Activated CD8-positive, alpha-beta memory T cell treated with anti-CD3 and anti-CD28 coated beads for 1 hour (primary cell): ENCODE measurements around the gene PSENEN.

Source experiments
- DNase-seq, 2 donors: peaks; one replicate each; pipeline ENCODE4 v3.0.0-alpha.2; 2020; ENCODE audit warnings: low read depth in 1 of 2; ENCODE audit errors: extremely low read depth in 1 of 2

Gene PSENEN

GRCh38 chr19:35750167-35750566 is 4.7 kb downstream of the PSENEN start:
- no peak for DNase-seq

GRCh38 chr19:35751839-35752745 is 6.6 kb downstream of the PSENEN start:
- DNase-seq = no peak

GRCh38 chr19:35752746-35753350 is 7.4 kb downstream of the PSENEN start:
- no peak for DNase-seq

- no peak for DNase-seq
Measured at GRCh38 chr19:35753634-35754369, 8.4 kb downstream of the PSENEN start.

GRCh38 chr19:35754370-35755130 is 9.1 kb downstream of the PSENEN start:
- no peak for DNase-seq

GRCh38 chr19:35755131-35755549 is 9.7 kb downstream of the PSENEN start:
- no peak for DNase-seq

- DNase-seq = no peak
Measured at GRCh38 chr19:35755550-35756376, 10.3 kb downstream of the PSENEN start.

- DNase-seq = no peak
Measured at GRCh38 chr19:35756377-35757230, 11.2 kb downstream of the PSENEN start, which contains the start of gene HSPB6. HSPB6 (minus strand) TSS chr19:35757029; CDS start chr19:35757008, 21 bp downstream.

- no peak for DNase-seq
Measured at GRCh38 chr19:35757231-35757748, 11.8 kb downstream of the PSENEN start.

GRCh38 chr19:35757749-35758608 is 12.5 kb downstream of the PSENEN start, which contains the start of gene PROSER3:
PROSER3 (plus strand) TSS chr19:35758176; CDS start chr19:35758216, 40 bp downstream.
- peak; percentile 94 to 96 for DNase-seq

GRCh38 chr19:35759697-35760096 is 14.2 kb downstream of the PSENEN start:
- no peak for DNase-seq

- no peak for DNase-seq
Measured at GRCh38 chr19:35760711-35761349, 15.4 kb downstream of the PSENEN start.

- DNase-seq = no peak
Measured at GRCh38 chr19:35764432-35765315, 19.2 kb downstream of the PSENEN start.

- DNase-seq = no peak
Measured at GRCh38 chr19:35766571-35767104, 21.2 kb downstream of the PSENEN start.

GRCh38 chr19:35767288-35768081 is 22.0 kb downstream of the PSENEN start:
- no peak for DNase-seq
